NK-92 (cell line): Measurements from ENCODE around the gene CDC37L1.
"Not testable (repeated sequence)": the region's sequence is repeated elsewhere in the genome, so short reads cannot be mapped to it uniquely, and the experiment has no call there.

Source experiments
- DNase-seq: peaks from one replicate; lab custom pipeline; 2025; ENCODE audit not compliant: unreplicated experiment; lab: John Stamatoyannopoulos, UW

CDC37L1 gene

GRCh38 chr9:4748612-4749011 lies 69.2 kb downstream of the CDC37L1 start:
- DNase-seq, result no peak

- DNase-seq, result no peak
Observed at GRCh38 chr9:4750023-4750673, 70.8 kb downstream of the CDC37L1 start.

DNA sequence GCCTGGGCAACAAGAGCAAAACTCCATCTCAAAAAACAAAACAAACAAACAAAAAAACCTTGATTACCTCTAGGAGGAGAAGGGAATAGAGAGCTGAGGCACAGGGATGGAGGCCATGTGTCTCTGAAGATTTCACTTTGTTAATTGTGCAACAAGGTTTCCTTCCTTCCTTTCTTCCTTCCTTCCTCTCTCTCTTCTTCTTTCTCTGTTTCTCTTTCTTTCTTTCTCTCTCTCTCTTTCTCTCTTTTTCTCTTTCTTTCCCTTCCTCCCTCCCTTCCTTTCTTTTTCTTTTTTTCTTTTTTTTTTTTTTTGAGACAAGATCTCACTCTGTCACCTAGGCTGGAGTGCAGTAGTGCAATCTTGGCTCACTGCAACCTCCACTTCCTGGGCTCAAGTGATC lies 75.2 kb downstream of the CDC37L1 start:
- DNase-seq, result not testable (repeated sequence)

DNA sequence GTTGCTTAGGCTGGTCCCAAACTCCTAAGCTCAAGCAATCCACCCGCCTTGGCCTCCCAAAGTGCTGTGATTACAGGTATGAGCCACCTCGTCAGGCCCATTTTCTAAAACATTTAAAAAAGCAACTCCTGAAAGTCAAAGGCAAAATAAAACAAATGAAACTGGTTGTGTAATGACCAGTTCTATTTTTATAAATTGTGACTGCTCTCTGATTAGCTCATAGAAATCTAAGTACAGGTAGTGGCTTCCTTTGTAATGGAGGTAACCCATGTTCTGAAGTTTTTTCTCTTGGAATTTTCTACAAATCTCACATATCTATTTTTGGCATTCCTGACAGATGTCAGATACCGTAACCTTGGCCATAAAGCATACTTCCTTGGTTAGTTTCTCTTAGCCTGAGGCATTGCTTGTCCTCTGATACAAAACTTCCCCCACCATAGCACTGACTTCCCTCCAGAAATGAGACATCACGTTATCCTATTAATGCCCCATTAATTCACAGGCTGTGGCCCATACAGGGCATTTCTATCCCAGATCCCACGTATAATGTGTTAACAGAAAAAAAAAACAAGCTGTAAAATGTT lies 75.7 kb downstream of the CDC37L1 start:
- no peak for DNase-seq

GRCh38 chr9:4756420-4756819 lies 77.1 kb downstream of the CDC37L1 start:
- no peak for DNase-seq
